ENCODE results near the gene MAP1S.

MAP1S gene

GRCh38 chr19:17718947-17719711 is at the start of gene MAP1S:
Gene MAP1S (plus strand): TSS chr19:17719480. CDS start chr19:17719503, 23 bp downstream.
- DNase-seq (ENCODE audit: low read depth), result no peak

- no peak for DNase-seq (ENCODE audit: low read depth)
Observed at GRCh38 chr19:17671906-17672305, 47.4 kb upstream of the MAP1S start.

- no peak for DNase-seq (ENCODE audit: low read depth)
Observed at GRCh38 chr19:17673937-17674799, 45.1 kb upstream of the MAP1S start.

- no peak for DNase-seq (ENCODE audit: low read depth)
Observed at GRCh38 chr19:17676295-17676694, 43.0 kb upstream of the MAP1S start.

- DNase-seq (ENCODE audit: low read depth), result no peak
Observed at GRCh38 chr19:17677002-17677401, 42.3 kb upstream of the MAP1S start.

- no peak for DNase-seq (ENCODE audit: low read depth)
Observed at GRCh38 chr19:17678836-17679235, 40.4 kb upstream of the MAP1S start.

- DNase-seq (ENCODE audit: low read depth), result no peak
Observed at GRCh38 chr19:17679526-17680229, 39.6 kb upstream of the MAP1S start.

- peak; percentile 38 for DNase-seq (ENCODE audit: low read depth)
Observed at GRCh38 chr19:17680230-17680722, 39.0 kb upstream of the MAP1S start.

GRCh38 chr19:17681505-17682125 is 37.7 kb upstream of the MAP1S start:
- DNase-seq (ENCODE audit: low read depth), result no peak

GRCh38 chr19:17682273-17682672 is 37.0 kb upstream of the MAP1S start:
- no peak for DNase-seq (ENCODE audit: low read depth)

- no peak for DNase-seq (ENCODE audit: low read depth)
Observed at GRCh38 chr19:17683078-17683477, 36.2 kb upstream of the MAP1S start.

GRCh38 chr19:17684256-17684655 is 35.0 kb upstream of the MAP1S start:
- DNase-seq (ENCODE audit: low read depth), result no peak

GRCh38 chr19:17685451-17686022 is 33.7 kb upstream of the MAP1S start:
- no peak for DNase-seq (ENCODE audit: low read depth)

GRCh38 chr19:17686023-17686521 is 33.2 kb upstream of the MAP1S start:
- no peak for DNase-seq (ENCODE audit: low read depth)

GRCh38 chr19:17686592-17687024 is 32.7 kb upstream of the MAP1S start:
- DNase-seq (ENCODE audit: low read depth), result no peak

- no peak for DNase-seq (ENCODE audit: low read depth)
Observed at GRCh38 chr19:17687141-17687856, 32.0 kb upstream of the MAP1S start.

- DNase-seq (ENCODE audit: low read depth), result no peak
Observed at GRCh38 chr19:17687857-17688784, 31.2 kb upstream of the MAP1S start, which contains the start of gene UNC13A. Gene UNC13A (minus strand): TSS chr19:17688354. CDS start chr19:17688199, 155 bp downstream.

- no peak for DNase-seq (ENCODE audit: low read depth)
Observed at GRCh38 chr19:17688853-17689595, 30.3 kb upstream of the MAP1S start.

GRCh38 chr19:17692566-17692965 is 26.7 kb upstream of the MAP1S start:
- no peak for DNase-seq (ENCODE audit: low read depth)
